ENCODE results near the gene MTX3. TPM values are rescaled to one million over a fixed set of nuclear protein-coding genes. Genes with fewer than 3 reads are reported as not detected.

MTX3 gene
- total RNA-seq, 1 experiment from 2014 or later: 10.5 TPM

DNA sequence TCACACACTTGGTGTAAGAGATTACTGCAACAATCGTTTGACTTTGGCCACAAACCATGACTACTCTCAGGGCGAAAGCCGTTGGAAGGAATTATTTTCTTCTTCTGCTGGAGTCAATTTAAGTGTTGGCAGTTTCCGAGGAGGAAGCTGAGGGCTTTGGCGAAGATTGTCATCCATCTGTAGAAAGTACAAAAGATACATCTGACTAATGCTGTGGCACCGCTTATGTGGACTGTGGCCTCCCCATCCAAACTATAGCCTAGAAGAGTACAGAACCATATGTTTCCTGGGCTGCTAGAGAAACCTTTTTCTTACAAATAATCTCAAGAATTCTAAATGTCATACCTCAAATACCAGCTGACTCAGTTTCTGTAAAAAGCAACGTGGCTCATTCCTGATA is 7.4 kb downstream of the MTX3 start:
- no peak for DNase-seq (ENCODE audit: low read depth)

DNA sequence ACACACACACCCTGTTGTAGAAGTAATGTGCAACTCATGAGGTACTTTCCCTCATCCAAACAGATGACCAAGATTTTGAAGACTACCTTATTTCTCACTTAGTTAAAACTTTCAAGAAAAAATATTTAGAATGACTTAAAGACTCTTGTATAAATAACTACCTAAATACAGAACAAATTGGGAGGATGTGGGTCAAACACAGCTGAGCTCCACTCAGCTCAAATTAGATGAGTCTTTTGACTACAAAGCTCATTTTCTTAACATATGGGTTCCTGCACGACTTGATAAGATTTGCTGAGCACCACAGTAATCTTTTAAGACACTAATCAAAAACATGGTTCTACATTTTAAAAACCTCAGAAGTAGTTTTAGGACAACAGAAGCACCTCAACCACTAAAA is 8.9 kb downstream of the MTX3 start:
- no peak for DNase-seq (ENCODE audit: low read depth)

DNA sequence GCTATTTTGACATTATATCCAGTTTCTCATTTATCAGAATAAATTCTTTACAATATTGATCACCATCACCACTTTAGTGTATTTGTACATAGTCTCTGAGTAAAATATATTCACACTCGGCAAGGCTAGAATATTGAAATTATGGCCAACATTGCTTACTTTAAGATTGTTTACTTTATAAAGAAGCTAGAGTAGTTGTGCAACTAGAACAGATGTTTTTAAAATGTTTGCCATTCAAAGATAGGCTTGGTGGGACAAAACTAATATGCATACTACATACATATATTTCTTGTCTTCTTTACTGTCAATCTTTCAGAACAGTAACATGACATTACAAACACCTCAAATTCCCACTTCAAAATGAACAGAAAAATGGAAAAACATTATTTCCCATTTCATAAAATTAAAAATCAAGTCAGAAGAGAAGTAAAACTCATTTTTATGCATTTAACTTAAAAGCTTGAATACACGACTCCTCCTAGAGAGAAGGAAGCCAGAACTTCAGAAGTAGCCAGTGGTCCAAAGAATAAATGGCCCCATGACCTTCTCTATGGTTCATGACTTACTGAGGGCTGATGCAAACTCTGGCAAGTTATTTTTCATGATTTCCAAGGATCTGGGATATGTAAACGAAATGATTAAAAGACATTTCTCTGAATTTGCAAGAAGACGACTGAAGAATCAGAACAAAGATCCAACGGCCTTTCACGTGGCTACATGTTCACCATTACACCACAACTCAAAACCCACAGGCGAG is 14.1 kb downstream of the MTX3 start:
- no peak for DNase-seq (ENCODE audit: low read depth)

DNA sequence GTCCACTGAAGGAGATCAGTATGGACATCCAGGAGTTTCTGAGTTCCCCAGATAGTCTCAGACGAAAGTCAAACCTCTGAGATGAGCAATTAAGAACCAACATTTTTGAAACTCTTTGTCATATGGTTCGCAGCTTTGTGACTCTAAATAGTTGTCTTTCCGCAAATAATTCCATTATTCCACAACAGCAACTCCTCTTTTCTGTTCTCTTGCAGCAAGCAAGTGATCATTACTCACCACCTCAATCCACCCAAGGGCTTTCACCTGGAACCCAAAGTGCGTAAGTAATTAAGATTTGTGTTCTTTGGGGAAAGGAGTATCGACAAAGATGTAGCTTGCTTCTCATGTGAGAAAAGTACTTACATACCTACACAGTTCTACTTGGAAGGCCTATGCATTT is 15.6 kb downstream of the MTX3 start:
- no peak for DNase-seq (ENCODE audit: low read depth)

DNA sequence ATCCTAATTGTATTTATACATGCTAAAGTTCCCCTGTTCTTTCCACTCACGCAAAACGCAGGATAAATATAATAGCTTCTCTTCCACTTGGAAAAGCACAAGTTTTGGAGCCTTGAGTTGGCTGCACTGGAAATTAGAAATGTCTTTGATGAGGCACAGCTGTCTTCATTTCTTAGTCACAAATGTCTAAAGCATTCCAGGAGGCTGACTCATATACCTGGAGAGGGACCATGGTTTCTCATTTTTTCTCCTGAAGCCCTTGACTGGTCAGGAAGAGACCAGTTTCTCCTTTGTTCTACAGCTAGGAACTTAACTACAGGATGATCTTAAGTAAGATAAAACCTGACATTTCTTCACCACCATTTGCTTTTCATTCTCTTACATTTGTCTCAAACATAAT is 16.2 kb downstream of the MTX3 start:
- DNase-seq (ENCODE audit: low read depth): peak; percentile 84

DNA sequence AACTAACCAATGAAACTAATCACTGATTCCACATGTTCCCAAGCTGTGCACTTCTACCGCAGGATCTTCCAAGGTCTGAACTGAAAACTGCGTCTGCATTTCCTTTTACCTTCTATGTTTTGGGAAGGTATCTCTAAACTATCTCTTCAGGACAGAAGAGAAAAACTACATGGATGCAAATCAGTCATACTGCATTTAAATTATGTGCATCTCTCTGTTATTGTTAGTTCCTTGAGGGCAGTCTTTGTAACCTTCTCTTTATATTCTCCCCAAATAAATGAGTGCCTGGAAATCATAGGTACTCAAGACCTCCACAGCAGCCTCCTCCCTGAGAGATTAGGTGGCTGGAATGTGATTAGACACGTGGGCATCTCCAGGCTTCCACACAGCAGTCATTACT is 17.1 kb downstream of the MTX3 start:
- no peak for DNase-seq (ENCODE audit: low read depth)

DNA sequence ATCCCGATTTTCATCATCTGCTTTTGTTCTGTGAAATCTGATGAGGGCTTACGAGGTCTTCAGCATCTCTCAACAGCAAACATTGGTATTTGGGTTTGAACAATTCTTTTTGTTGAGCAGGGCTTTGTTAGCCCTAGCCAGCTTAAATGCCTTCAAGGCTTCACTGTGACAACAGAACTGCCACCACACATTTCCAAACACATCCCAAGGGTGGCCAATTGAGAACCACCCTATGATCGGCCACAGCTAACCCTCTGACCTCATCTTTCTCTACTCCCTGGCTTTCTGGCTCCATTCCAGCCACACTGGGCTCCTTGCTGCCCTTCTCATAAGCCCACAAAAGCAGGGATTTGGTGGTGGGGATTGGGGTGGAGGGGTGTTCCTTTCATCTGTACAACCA is 17.6 kb downstream of the MTX3 start:
- no peak for DNase-seq (ENCODE audit: low read depth)

DNA sequence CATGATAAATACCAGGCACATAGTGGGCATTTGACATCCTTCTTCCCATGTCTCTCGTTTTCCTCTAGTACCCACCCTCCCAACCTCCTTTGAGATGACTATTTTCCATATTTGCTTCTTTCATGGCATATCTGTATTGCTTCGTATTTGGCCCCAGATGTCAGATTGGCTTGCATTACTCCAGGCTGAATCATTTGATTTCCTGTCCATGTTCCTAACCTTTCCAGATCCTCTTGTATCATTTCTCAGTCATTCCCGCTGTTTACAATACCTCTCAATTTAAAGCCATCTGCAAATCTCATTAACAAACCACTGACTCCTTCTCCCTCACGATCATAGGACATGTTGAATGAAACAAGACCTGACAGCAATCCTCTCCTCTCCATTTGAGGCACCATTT is 19.9 kb downstream of the MTX3 start:
- DNase-seq (ENCODE audit: low read depth): peak; percentile 90

DNA sequence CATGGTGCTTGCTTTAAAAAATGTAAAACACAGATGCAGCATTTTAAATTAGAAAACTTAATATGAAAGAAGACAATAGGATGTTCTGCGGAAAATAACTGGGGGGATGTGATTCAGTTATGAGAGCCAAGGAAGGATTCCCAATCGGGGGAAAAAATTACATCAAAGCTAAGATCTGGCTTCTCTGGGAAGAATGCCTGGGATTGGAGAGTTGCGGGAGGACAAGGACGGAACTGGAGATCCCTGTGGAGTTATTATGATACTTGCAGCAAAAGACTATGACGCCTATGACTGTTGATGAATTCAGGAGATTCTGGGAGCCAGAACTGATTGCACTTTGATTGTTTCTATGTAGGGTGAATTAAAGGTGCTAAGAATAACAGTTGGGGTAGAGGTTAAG is 24.6 kb downstream of the MTX3 start:
- no peak for DNase-seq (ENCODE audit: low read depth)

DNA sequence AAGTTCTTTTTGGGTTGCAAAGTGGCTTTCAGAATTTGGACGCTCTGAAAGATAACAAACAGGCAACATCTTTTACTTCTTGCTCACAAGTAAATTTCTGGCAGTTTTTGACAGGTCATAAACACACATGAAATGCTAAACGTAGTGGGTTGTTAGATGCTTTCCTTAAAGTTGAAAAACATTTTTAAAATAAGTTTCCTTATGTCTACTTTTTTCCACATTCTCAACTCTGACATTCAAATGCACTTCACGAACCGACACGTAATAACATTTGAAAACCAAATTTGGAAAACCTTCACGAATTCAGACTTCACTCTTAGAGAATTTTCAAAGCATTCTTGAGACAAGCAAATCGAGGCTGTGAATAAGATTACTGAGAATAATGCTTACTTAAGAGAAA is 26.9 kb downstream of the MTX3 start:
- no peak for DNase-seq (ENCODE audit: low read depth)

DNA sequence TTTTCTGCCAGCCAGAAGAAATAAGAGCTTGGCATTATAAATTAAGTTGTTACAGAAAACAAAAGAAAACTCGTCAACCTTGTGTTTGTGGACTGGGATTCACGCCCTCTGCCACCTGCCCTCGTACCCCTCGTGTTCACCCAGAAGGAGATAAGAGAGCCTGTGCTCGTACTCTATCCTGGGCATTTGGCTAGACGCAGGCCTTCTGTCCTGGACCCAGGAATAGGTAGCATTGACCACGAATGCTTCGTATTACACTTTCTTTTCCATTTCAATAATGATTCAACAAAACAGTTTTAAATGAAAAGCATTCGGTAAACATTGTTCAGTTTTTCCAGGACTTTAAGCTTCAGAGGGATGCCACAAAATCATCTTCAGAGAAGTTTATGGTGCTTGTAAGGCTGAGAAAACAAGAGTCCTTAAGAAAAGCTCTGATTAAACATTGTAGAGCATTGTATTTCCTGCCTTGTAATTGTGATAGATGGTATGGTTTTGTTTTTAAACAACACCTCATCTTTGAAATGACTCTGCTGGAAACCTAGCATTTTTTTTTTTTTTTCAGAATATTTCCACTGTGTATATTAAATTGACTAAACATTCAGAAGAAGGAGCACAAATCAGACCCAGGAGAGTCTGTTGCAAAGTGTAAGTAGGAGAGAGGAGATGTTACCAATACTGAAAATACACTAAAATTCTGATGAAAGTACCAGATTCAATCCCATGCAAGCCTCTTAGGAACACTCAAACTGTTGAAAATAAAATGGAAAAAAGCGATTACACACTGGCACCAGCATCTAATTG is 27.6 kb downstream of the MTX3 start:
- no peak for DNase-seq (ENCODE audit: low read depth)

DNA sequence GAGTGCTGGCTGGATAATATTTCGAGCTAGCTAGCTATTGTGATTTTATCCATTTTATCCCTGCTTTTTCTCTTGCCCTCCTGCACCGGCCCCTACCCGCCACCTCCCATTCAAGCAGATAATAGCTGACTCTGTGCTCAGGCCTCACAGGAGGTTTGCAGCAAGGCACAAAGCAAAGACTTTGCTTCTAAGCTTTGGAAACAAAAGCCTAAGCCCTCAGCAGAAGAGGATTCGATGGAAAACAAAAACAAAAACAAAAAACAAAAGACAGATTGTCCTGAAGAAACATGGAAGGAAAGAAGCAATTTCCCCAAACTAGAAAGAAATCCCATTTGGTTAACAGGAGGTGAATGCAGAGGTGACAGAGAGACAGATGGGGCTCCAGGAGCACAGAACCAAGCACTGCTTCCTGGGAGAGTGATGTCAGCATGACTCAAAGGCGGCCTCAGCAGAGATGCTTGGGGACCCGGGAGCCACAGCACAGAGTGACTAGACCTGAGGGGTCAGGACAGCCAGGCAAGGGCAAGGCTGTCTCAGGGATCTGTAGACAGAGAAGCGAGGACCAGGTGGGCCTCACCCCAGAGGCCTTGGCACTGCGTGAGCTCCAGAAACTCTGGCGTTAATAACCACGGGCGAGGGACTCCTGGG is 28.4 kb downstream of the MTX3 start:
- peak; percentile 70 for DNase-seq (ENCODE audit: low read depth)

DNA sequence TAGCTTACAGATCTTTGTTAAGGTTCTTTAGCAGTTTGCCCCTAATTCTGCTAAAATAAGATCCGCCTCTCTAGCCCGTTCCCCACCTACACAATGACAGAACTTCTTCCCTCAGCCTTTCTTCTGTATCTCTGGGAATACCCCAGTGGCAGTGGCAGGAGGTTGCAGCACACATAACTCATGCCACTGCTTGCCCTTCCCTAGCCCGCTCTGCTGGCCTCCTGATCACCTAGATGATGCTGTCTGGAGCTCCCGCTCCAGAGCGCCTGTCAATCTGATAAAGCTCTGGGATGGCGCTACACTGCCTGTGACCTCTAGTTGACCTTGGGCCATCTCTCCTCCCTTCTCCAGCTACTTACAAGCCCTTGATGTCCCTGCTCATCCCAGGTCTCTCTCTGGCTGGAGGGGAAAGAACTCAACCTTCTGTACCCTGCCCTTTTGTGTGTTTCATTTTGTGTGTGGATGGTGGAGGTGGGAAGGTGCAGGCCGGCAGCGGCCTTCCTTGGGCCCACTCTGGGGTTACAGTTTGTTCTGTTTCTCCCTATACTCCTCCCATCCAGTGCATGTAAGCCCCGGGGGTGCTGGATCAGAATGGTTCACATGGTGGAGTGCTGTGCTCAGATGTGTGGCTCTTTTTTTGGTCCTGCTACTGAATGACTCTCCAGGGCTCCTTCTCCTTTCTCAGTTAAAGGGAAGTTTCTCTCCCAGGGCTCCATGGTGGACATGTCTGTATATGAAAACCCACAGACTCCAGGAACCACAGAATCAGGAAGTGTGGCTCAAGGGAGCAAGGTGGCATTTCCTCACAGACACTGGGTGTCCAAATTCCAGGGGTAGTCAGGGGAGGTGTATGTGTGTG is 29.1 kb downstream of the MTX3 start:
- DNase-seq (ENCODE audit: low read depth): no peak

DNA sequence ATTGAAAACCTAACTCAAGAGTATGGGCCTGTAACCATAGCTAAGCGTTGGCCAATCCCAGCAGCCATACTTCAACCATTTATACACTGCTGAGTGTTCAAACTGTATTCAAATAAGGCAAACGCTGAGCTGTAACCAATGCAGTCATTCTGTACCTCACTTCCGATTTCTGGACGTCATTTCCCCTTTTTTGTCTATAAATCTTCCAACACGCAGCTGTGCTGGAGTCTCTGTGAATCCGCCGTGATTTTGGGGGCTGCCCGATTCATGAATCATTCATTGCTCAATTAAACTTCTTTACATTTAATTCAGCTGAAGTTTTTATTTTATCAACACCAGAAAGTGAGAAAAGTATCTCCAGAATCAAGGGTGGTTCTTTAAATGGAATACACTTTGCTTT is 31.7 kb downstream of the MTX3 start:
- no peak for DNase-seq (ENCODE audit: low read depth)

DNA sequence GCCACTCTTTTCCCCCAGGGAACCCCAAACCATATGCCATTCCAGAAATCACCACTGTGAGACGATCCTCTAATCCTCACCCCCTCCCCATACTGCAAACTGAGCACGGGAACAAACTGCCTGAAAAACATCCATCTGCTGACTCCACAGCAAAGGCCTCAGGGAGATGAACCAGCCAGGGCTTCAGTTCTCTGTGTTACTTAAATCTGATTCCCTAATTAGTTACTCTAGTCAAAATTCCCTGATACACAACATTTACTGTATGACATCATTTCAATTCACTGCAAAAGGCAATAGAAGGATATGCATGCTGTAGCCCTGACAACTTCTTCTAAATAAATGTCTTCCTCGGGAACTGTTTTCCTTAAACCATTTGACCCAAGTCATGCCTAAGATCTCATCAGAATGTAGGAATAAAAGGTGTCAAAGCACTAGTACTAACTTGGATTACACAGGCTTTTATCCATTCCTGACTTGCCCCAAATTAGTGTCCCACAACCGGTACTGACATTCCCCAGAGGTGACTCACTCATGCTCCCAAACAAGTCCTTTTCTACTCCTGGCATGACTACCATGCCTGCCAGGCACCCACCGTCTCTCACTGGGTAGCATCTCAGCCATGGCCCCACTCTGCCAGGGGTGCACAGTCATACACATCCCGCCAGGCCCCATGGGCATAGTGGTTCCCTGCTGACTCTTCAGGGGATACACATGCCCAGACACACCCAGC is 35.0 kb downstream of the MTX3 start:
- DNase-seq (ENCODE audit: low read depth): peak; percentile 90

DNA sequence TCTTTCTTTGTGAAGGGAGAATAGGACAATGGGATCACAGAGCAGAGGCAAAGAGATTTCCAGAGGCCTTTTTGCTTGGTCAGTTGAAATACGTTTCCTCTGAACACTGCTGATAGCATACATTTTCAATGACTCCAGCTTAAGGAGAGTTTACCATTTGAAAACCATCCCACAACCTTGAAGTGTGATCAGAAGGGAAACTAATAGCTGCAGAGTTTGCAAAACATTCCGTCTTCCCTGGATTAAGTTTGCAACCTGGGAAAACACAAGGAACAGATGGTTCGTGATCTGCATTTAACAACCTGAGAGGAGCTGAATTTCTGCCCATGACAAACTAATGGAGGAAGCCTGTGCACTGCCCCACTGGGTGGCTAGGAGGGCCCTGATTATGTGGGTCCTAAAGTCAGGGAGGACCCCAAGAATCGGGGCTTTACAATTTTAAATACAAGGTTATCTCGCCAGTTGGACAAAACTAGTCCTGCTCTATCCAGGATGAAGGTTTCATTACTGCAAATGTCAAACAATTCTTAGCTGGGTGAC is 35.6 kb downstream of the MTX3 start:
- DNase-seq (ENCODE audit: low read depth): no peak

DNA sequence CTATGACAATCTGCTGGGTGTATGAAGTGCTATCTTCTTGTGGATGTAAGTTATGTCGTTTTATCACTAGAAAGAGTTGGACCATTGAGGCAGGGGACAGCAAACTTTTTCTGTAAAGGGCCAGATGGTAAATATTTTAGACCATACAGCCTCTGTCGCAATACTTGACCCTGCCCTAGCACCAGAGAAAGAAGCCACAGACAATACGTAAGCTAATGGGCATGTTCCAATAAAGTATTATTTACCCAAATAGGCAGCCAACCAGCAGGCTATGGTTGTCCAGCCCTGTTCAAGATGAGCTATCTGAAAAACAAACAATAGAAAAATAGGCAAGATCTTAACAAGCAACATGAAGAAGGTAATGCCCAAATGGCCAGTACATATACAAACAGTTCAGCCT is 36.4 kb downstream of the MTX3 start:
- no peak for DNase-seq (ENCODE audit: low read depth)

DNA sequence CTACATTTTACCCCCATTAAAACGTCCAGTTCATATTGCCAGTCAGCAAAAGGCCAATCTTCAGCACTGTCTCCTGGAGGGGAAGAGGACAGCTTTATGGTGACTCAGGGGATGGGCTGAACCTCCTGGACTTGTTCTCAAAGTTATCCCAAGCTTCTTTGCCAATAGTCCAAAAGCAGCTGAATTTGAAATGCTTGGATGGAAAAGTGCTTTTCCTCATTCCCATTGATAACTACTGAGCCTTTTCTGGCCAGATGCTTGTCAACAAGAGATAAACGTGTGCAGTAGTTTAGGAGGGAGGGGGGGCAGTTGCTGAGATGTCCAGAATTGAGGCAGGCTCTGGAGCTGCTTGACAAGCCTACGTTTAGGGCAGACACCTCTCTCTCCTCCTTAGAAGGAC is 43.5 kb downstream of the MTX3 start:
- no peak for DNase-seq (ENCODE audit: low read depth)

DNA sequence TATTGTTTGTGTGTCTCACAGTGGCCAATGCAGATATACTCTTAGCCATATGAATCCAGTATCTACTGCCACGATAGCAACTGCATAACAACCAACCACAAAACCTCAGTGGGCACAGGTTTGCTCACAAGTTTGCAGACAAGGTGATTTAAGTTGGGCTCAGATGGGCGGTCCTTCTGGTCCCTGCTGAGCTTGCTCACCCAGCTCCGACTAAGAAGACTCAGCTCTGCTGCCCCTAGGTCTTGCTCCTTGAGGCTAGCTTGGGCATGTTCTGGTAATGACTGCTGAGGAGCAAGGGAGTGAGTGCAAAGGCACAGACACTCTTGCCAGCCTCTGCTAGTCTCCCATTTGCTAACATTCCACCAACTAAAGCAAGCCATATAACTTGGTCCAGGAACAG is 52.6 kb downstream of the MTX3 start:
- peak; percentile 8 for DNase-seq (ENCODE audit: low read depth)

DNA sequence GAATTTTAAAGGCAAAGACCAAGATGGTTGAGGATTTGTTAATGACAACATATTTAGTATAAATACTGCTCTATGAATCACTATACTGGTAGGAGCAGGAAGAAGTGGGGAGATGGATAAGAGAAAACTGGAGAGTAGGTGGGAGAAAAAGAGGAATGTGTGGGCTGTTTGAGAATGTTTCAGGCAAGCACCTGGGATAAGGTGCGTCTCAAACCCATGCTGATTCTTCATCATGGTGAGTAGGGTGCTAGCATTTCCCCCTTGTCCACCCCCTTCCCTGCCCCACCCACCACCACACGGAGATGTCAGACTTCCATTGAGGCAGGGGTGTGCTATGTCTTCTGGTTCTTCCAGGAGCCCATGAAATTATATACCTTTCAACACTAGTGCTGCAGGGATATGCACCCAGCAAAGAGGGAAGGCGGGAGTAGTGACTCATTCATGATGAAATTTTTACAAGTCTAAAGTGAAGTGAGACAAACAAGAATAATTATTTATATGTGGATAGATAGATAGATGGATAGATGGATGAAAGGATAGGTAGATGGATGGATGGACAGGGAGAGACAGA is 54.3 kb downstream of the MTX3 start:
- DNase-seq (ENCODE audit: low read depth): no peak
